Measurements from ENCODE around the gene NOSIP. TPM values are rescaled to one million over a fixed set of nuclear protein-coding genes. Genes with fewer than 3 reads are reported as not detected.

Gene NOSIP
- total RNA-seq, 2 donors from 2014 or later: 39.0 to 62.3 TPM

- no peak for TF ChIP-seq CTCF (IDR thresholded peaks at IDR 0.05)
- peaks cover 0 to 19% of the 10 kb centered on the region in 2 donors for H3K4me1 ChIP-seq
- DNase-seq (ENCODE audit: low spot score): no peak
- no peak overlapping the region for H3K4me3 ChIP-seq
- no peak overlapping the region for H3K27ac ChIP-seq
- H3K9me3 ChIP-seq: no peaks in the 10 kb centered on the region
- H3K27me3 ChIP-seq: no peaks in the 10 kb centered on the region
- H3K36me3 ChIP-seq: peaks cover 77% of the 10 kb centered on the region
Measured at GRCh38 chr19:49596954-49597702, 16.8 kb upstream of the NOSIP start.

- DNase-seq (ENCODE audit: low spot score): no peak
- H3K36me3 ChIP-seq: peaks cover 70% of the 10 kb centered on the region
Measured at GRCh38 chr19:49596407-49596806, 16.1 kb upstream of the NOSIP start.

GRCh38 chr19:49595819-49596404 lies 15.6 kb upstream of the NOSIP start:
- peaks cover 0 to 22% of the 10 kb centered on the region in 2 donors for H3K4me1 ChIP-seq
- DNase-seq (ENCODE audit: low spot score): no peak
- H3K27me3 ChIP-seq: no peaks in the 10 kb centered on the region
- TF ChIP-seq CTCF (IDR thresholded peaks at IDR 0.05): no peak
- H3K36me3 ChIP-seq: peaks cover 66% of the 10 kb centered on the region
- H3K4me3 ChIP-seq: no peak overlapping the region
- no peak overlapping the region for H3K27ac ChIP-seq
- no peaks in the 10 kb centered on the region for H3K9me3 ChIP-seq

More at GRCh38 chr19:49596407-49596806, 16.1 kb upstream of the NOSIP start:
- H3K4me1 ChIP-seq: peaks cover 0 to 22% of the 10 kb centered on the region in 2 donors
- H3K27ac ChIP-seq: no peak overlapping the region
- no peaks in the 10 kb centered on the region for H3K27me3 ChIP-seq
- no peak for TF ChIP-seq CTCF (IDR thresholded peaks at IDR 0.05)
- H3K9me3 ChIP-seq: no peaks in the 10 kb centered on the region
- H3K4me3 ChIP-seq: no peak overlapping the region

GRCh38 chr19:49594993-49595818 lies 14.8 kb upstream of the NOSIP start:
- Histone ChIP-seq H3K27me3 (no peaks in the 10 kb centered on the region), H3K4me1 (peaks cover 0 to 27% of the 10 kb centered on the region in 2 donors), H3K4me3 (no peak overlapping the region), H3K27ac (no peak overlapping the region), H3K36me3 (peaks cover 64% of the 10 kb centered on the region), H3K9me3 (no peaks in the 10 kb centered on the region)
- no peak for DNase-seq (ENCODE audit: low spot score)
- TF ChIP-seq CTCF (IDR thresholded peaks at IDR 0.05): no peak

GRCh38 chr19:49594157-49594992 lies 14.0 kb upstream of the NOSIP start:
- H3K27ac ChIP-seq: peak overlapping the region; percentile 58 to 95
- H3K36me3 ChIP-seq: peaks cover 56% of the 10 kb centered on the region
- TF ChIP-seq CTCF (IDR thresholded peaks at IDR 0.05): no peak
- no peaks in the 10 kb centered on the region for H3K27me3 ChIP-seq
- H3K4me1 ChIP-seq: peaks cover 0 to 33% of the 10 kb centered on the region in 2 donors
- H3K9me3 ChIP-seq: no peaks in the 10 kb centered on the region
- no peak overlapping the region for H3K4me3 ChIP-seq
- DNase-seq (ENCODE audit: low spot score): no peak

All from right atrium auricular region (tissue), 2 donors.